ENCODE results near the gene TAS2R60. TPM values are rescaled to one million over a fixed set of nuclear protein-coding genes. Genes with fewer than 3 reads are reported as not detected.
"Not testable (repeated sequence)": the region's sequence is repeated elsewhere in the genome, so short reads cannot be mapped to it uniquely, and the experiment has no call there.

The TAS2R60 gene
- total RNA-seq, 1 donor from 2014 or later, result not detected

- no peaks in the 10 kb centered on the region for H3K27me3 ChIP-seq (ENCODE audit: control insufficient read depth in 3 of 3, insufficient read depth in 3 of 3, low read length in 3 of 3)
- no peak overlapping the region for H3K27ac ChIP-seq (ENCODE audit: low read depth, low read length)
- H3K4me1 ChIP-seq (ENCODE audit: control insufficient read depth in 3 of 3, insufficient read depth in 3 of 3, low read length in 3 of 3), result peaks cover 14 to 18% (median 17%) of the 10 kb centered on the region in 3 donors
- no peaks in the 10 kb centered on the region for H3K9me3 ChIP-seq (ENCODE audit: control insufficient read depth in 3 of 3, low read length in 3 of 3)
- no peak overlapping the region for H3K4me3 ChIP-seq (ENCODE audit: low read length in 3 of 3)
- no peak overlapping the region for H3K9ac ChIP-seq (ENCODE audit: low read depth in 1 of 3, low read length in 3 of 3)
- peaks cover 0 to 4% (median 0%) of the 10 kb centered on the region in 3 donors for H3K36me3 ChIP-seq (ENCODE audit: control insufficient read depth in 3 of 3, insufficient read depth in 3 of 3, low read length in 3 of 3)
Observed at GRCh38 chr7:143399151-143399550, 44.1 kb upstream of the TAS2R60 start.

- H3K27me3 ChIP-seq (ENCODE audit: control insufficient read depth in 3 of 3, insufficient read depth in 3 of 3, low read length in 3 of 3), result no peaks in the 10 kb centered on the region
- H3K9ac ChIP-seq (ENCODE audit: low read depth in 1 of 3, low read length in 3 of 3), result no peak overlapping the region
- peaks cover 14 to 18% (median 17%) of the 10 kb centered on the region in 3 donors for H3K4me1 ChIP-seq (ENCODE audit: control insufficient read depth in 3 of 3, insufficient read depth in 3 of 3, low read length in 3 of 3)
- H3K4me3 ChIP-seq (ENCODE audit: low read length in 3 of 3), result no peak overlapping the region
- H3K36me3 ChIP-seq (ENCODE audit: control insufficient read depth in 3 of 3, insufficient read depth in 3 of 3, low read length in 3 of 3), result peaks cover 0 to 4% (median 0%) of the 10 kb centered on the region in 3 donors
- no peaks in the 10 kb centered on the region for H3K9me3 ChIP-seq (ENCODE audit: control insufficient read depth in 3 of 3, low read length in 3 of 3)
- H3K27ac ChIP-seq (ENCODE audit: low read depth, low read length), result no peak overlapping the region
Observed at GRCh38 chr7:143399642-143400041, 43.6 kb upstream of the TAS2R60 start.

DNA sequence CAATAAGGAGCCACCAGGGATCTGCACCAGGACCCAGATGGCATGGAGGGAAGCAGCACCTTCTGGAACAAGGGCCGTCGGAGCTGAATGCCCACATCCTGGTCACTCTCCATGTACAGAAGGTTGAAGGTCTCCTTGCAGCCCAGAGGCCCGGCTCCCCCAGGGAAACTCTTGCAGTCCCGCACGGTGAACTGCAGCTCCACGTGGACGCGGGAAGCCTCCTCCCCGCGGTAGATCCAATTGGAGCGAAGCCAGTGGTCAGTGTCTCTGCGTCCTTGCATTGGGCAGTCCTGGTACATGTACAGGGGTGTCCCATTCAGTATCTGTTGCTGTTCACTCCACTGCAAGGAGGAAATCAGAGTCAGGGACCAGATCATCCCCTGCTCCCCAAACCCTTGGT, 42.0 kb upstream of the TAS2R60 start:
- Histone ChIP-seq H3K27ac (ENCODE audit: low read depth, low read length) (no peak overlapping the region), H3K36me3 (ENCODE audit: control insufficient read depth in 3 of 3, insufficient read depth in 3 of 3, low read length in 3 of 3) (no peaks in the 10 kb centered on the region), H3K4me1 (ENCODE audit: control insufficient read depth in 3 of 3, insufficient read depth in 3 of 3, low read length in 3 of 3) (peaks cover 2 to 6% (median 2%) of the 10 kb centered on the region in 3 donors), H3K27me3 (ENCODE audit: control insufficient read depth in 3 of 3, insufficient read depth in 3 of 3, low read length in 3 of 3) (no peaks in the 10 kb centered on the region), H3K9ac (ENCODE audit: low read depth in 1 of 3, low read length in 3 of 3) (no peak overlapping the region), H3K9me3 (ENCODE audit: control insufficient read depth in 3 of 3, low read length in 3 of 3) (no peaks in the 10 kb centered on the region), H3K4me3 (ENCODE audit: low read length in 3 of 3) (no peak overlapping the region)

DNA sequence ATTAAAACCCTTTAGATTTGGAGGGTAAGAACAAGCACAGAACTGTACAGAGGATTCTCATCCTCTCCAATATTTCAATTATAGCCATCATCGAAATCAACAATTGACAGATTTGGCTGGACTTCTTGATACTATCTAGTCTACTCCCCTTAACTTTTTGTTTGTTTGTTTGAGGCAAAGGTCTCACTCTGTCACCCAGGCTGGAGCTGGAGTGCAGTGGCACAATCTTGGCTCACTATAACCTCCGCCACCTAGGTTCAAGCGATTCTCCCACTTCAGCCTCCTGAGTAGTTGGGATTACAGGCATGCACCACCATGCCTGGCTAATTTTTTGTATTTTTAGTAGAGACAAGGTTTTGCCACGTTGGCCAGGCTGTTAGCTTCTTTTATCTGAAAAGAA, 41.0 kb upstream of the TAS2R60 start:
- not testable (repeated sequence) for H3K4me1 ChIP-seq (ENCODE audit: control insufficient read depth in 3 of 3, insufficient read depth in 3 of 3, low read length in 3 of 3); H3K27me3 ChIP-seq (ENCODE audit: control insufficient read depth in 3 of 3, insufficient read depth in 3 of 3, low read length in 3 of 3); H3K27ac ChIP-seq (ENCODE audit: low read depth, low read length); H3K9ac ChIP-seq (ENCODE audit: low read depth in 1 of 3, low read length in 3 of 3); H3K36me3 ChIP-seq (ENCODE audit: control insufficient read depth in 3 of 3, insufficient read depth in 3 of 3, low read length in 3 of 3); H3K4me3 ChIP-seq (ENCODE audit: low read length in 3 of 3); H3K9me3 ChIP-seq (ENCODE audit: control insufficient read depth in 3 of 3, low read length in 3 of 3)

- Histone ChIP-seq H3K9me3 (ENCODE audit: control insufficient read depth in 3 of 3, low read length in 3 of 3) (no peaks in the 10 kb centered on the region), H3K27ac (ENCODE audit: low read depth, low read length) (no peak overlapping the region), H3K4me1 (ENCODE audit: control insufficient read depth in 3 of 3, insufficient read depth in 3 of 3, low read length in 3 of 3) (peaks cover under 1 to 7% (median 5%) of the 10 kb centered on the region in 3 donors), H3K36me3 (ENCODE audit: control insufficient read depth in 3 of 3, insufficient read depth in 3 of 3, low read length in 3 of 3) (no peaks in the 10 kb centered on the region), H3K4me3 (ENCODE audit: low read length in 3 of 3) (no peak overlapping the region), H3K27me3 (ENCODE audit: control insufficient read depth in 3 of 3, insufficient read depth in 3 of 3, low read length in 3 of 3) (peaks cover 0 to 5% (median 0%) of the 10 kb centered on the region in 3 donors), H3K9ac (ENCODE audit: low read depth in 1 of 3, low read length in 3 of 3) (no peak overlapping the region)
Observed at GRCh38 chr7:143405173-143406001, 37.9 kb upstream of the TAS2R60 start.

DNA sequence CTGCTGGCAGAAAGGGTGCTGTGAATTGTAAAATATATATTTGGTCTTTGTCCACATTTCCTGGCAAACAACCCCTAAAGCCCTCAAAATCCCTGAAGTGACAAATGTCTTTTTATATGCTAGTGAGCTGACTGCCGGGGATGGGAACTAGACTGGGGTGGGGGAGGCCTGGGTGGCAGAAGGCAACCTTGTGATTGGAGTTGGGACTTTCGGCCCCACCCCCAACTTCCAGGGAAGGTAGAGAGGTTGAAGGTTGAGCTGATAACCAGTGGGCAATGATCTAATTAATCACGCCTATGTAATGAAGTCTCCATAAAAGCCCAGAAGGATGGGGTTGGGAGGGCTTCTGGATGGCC, 37.3 kb upstream of the TAS2R60 start:
- H3K9ac ChIP-seq (ENCODE audit: low read depth in 1 of 3, low read length in 3 of 3), result no peak overlapping the region
- no peak overlapping the region for H3K27ac ChIP-seq (ENCODE audit: low read depth, low read length)
- no peaks in the 10 kb centered on the region for H3K36me3 ChIP-seq (ENCODE audit: control insufficient read depth in 3 of 3, insufficient read depth in 3 of 3, low read length in 3 of 3)
- no peaks in the 10 kb centered on the region for H3K9me3 ChIP-seq (ENCODE audit: control insufficient read depth in 3 of 3, low read length in 3 of 3)
- peaks cover 3 to 8% (median 7%) of the 10 kb centered on the region in 3 donors for H3K4me1 ChIP-seq (ENCODE audit: control insufficient read depth in 3 of 3, insufficient read depth in 3 of 3, low read length in 3 of 3)
- H3K27me3 ChIP-seq (ENCODE audit: control insufficient read depth in 3 of 3, insufficient read depth in 3 of 3, low read length in 3 of 3), result peaks cover 0 to 5% (median 0%) of the 10 kb centered on the region in 3 donors
- H3K4me3 ChIP-seq (ENCODE audit: low read length in 3 of 3), result no peak overlapping the region

- H3K4me1 ChIP-seq (ENCODE audit: control insufficient read depth in 3 of 3, insufficient read depth in 3 of 3, low read length in 3 of 3), result peaks cover 3 to 8% (median 7%) of the 10 kb centered on the region in 3 donors
- no peaks in the 10 kb centered on the region for H3K36me3 ChIP-seq (ENCODE audit: control insufficient read depth in 3 of 3, insufficient read depth in 3 of 3, low read length in 3 of 3)
- no peak overlapping the region for H3K9ac ChIP-seq (ENCODE audit: low read depth in 1 of 3, low read length in 3 of 3)
- H3K27ac ChIP-seq (ENCODE audit: low read depth, low read length), result no peak overlapping the region
- no peaks in the 10 kb centered on the region for H3K9me3 ChIP-seq (ENCODE audit: control insufficient read depth in 3 of 3, low read length in 3 of 3)
- H3K4me3 ChIP-seq (ENCODE audit: low read length in 3 of 3), result no peak overlapping the region
- peaks cover 0 to 5% (median 0%) of the 10 kb centered on the region in 3 donors for H3K27me3 ChIP-seq (ENCODE audit: control insufficient read depth in 3 of 3, insufficient read depth in 3 of 3, low read length in 3 of 3)
Observed at GRCh38 chr7:143407287-143408251, 35.7 kb upstream of the TAS2R60 start.

DNA sequence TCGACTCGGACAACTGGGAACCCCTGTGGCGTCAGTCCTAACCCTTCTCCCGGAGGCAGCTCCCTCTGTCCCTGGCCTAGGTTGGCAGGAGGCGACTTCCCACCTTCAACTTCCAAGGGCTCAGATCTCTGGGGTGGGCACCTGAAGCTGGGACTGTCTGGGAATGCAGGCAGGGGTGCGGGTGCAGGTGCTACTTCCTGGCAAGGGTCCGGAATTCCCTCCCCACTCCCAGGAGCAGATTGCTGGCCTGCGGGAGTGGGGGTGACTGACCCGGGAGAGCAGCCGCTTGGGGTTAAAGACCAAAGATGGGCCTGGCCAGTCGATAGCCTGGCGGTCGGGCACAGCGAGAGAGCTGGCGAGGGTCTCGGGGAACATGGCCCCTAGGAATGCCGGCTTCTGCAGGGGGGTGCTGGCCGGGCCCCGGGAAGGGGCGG, 35.0 kb upstream of the TAS2R60 start:
- Histone ChIP-seq H3K36me3 (ENCODE audit: control insufficient read depth in 3 of 3, insufficient read depth in 3 of 3, low read length in 3 of 3) (no peaks in the 10 kb centered on the region), H3K9me3 (ENCODE audit: control insufficient read depth in 3 of 3, low read length in 3 of 3) (no peaks in the 10 kb centered on the region), H3K4me3 (ENCODE audit: low read length in 3 of 3) (no peak overlapping the region), H3K4me1 (ENCODE audit: control insufficient read depth in 3 of 3, insufficient read depth in 3 of 3, low read length in 3 of 3) (peaks cover 3 to 8% (median 7%) of the 10 kb centered on the region in 3 donors), H3K27ac (ENCODE audit: low read depth, low read length) (no peak overlapping the region), H3K9ac (ENCODE audit: low read depth in 1 of 3, low read length in 3 of 3) (no peak overlapping the region), H3K27me3 (ENCODE audit: control insufficient read depth in 3 of 3, insufficient read depth in 3 of 3, low read length in 3 of 3) (peaks cover 0 to 5% (median 0%) of the 10 kb centered on the region in 3 donors)

- Histone ChIP-seq H3K4me1 (ENCODE audit: control insufficient read depth in 3 of 3, insufficient read depth in 3 of 3, low read length in 3 of 3) (peaks cover 3 to 8% (median 7%) of the 10 kb centered on the region in 3 donors), H3K27ac (ENCODE audit: low read depth, low read length) (no peak within 1 kb of the TSS), H3K27me3 (ENCODE audit: control insufficient read depth in 3 of 3, insufficient read depth in 3 of 3, low read length in 3 of 3) (peaks cover 0 to 5% (median 0%) of the 10 kb centered on the region in 3 donors), H3K36me3 (ENCODE audit: control insufficient read depth in 3 of 3, insufficient read depth in 3 of 3, low read length in 3 of 3) (no peaks in the 10 kb centered on the region), H3K4me3 (ENCODE audit: low read length in 3 of 3) (no peak within 1 kb of the TSS), H3K9ac (ENCODE audit: low read depth in 1 of 3, low read length in 3 of 3) (no peak within 1 kb of the TSS), H3K9me3 (ENCODE audit: control insufficient read depth in 3 of 3, low read length in 3 of 3) (no peaks in the 10 kb centered on the region)
Observed at GRCh38 chr7:143408686-143409561, 34.3 kb upstream of the TAS2R60 start, which contains the start of gene EPHA1. TSS of gene EPHA1 (minus strand) at chr7:143408856. CDS start at chr7:143408805, 51 bp downstream.

Data from skeletal muscle tissue (tissue), 4 donors.